ENCODE results near the gene DENND4C.
"Not testable (repeated sequence)": the region's sequence is repeated elsewhere in the genome, so short reads cannot be mapped to it uniquely, and the experiment has no call there.

The DENND4C gene

DNA sequence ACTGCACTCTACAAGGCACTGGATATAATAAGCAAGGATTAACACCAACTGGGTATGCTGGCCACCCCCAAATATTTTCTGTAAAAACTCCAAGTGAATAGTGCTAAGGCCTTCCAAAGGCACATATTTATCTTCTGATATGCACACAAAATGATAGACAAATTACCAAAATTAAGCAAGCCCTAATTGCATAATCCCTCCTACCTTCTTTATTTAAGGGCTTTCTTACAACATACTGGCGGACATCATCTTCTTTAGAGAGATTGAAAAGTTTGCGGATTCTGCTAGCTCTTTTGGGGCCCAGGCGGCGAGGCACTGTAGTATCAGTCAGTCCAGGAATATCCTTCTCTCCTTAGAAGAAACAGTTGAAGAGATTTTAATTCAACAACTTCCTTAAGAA lies 147.7 kb downstream of the DENND4C start:
- DNase-seq, result no peak

DNA sequence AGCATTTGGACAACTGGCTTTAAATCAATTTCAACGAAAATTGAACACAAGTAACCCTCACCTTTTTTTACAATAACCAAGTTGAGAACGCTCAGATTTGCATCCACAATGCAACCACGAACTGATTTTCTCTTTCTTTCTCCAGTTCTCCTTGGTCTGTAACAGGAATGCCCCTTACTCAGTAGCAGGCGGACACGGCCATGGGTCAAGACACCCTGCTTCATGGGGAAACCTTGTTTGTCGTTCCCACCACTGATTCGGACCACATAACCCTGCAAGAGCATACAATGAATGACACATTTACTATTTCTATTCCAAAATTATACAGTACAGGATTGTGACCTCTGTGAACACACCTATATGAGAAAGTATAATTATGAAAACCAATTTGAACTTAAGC lies 148.2 kb downstream of the DENND4C start:
- DNase-seq, result no peak

DNA sequence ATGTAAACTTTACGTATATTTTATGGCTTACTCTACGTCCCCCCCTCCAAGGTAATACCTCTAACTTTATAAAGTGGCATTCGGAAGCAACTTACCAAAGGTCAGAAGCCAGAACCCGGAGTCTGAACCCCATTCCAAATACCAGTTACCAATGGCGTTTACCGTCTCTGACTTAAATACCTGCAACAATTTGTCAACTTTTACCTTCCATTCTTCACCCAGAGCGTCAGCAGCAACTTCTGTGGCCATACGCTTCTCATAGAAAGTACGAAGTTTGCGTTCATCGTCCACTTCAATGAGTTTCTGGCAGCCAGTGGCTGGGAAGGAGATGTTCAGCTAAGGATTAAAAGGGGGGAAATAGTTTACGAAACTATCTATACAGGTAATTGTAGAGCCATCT lies 148.8 kb downstream of the DENND4C start:
- no peak for DNase-seq

DNA sequence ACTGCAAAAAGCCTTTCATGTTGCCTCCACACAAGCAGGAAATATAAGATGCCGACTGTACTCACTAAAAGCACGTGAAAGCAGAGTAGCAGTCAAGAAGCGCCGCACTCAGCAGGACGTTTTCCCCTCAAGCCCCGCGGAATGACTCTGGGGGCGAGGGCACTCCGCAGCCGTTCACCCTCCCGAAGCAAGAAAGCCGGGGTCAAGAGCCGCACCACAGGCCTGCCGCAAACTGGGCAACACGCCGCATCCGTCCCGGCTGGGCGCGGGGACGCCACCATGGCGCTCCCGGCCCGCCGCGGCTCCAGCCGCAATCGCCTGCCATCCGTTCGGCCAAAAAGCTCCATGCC lies 149.2 kb downstream of the DENND4C start:
- peak in 1 of 2 experiments; percentile 36 for DNase-seq

DNA sequence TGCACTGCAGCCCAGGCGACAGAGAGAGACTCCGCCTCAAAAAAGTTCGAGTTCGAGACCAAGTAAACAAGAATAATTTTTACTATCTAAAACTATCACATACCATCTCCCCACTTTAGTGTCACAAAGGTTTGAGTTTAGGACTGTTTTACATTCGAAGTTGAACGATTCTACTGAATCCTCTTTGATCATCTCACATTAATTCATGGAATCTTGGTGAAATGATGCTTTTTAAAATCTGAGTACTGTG lies 150.3 kb downstream of the DENND4C start:
- no peak for DNase-seq

DNA sequence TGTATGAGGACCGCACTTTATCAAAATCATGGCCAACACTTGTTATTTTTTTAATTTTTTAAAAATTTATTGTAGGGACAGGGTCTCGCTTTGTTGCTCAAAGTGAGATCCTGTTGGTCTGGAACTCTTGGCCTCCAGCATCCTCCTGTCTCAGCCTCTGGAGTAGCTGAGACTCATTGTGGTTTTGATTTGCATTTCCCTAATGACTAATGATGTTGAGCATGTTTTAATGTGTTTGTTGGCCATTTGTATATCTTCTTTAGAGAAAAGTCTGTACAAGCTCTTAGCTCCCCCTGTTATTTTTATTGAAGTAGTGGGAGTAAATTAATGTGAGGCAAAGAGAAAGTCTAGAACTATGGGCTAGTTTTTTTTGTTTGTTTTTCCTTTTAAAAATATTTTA lies 151.2 kb downstream of the DENND4C start:
- no peak for DNase-seq

DNA sequence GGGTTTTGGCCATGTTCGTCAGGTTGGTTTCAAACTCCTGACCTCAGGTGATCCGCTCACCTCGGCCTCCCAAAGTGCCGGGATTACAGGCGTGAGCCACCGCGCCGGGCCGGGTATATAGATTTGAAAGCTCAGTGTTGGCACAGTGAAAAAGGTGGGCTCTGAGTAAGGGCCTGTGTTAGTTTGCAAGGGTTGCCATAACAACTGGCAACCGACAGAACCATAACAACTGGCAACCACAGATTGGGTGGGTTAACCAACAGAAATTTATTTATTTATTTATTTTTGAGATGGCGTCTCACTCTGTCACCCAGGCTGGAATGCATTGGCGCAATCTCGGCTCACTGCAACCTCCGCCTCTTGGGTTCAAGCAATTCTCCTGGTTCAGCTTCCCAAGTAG lies 154.7 kb downstream of the DENND4C start:
- not testable (repeated sequence) for DNase-seq

DNA sequence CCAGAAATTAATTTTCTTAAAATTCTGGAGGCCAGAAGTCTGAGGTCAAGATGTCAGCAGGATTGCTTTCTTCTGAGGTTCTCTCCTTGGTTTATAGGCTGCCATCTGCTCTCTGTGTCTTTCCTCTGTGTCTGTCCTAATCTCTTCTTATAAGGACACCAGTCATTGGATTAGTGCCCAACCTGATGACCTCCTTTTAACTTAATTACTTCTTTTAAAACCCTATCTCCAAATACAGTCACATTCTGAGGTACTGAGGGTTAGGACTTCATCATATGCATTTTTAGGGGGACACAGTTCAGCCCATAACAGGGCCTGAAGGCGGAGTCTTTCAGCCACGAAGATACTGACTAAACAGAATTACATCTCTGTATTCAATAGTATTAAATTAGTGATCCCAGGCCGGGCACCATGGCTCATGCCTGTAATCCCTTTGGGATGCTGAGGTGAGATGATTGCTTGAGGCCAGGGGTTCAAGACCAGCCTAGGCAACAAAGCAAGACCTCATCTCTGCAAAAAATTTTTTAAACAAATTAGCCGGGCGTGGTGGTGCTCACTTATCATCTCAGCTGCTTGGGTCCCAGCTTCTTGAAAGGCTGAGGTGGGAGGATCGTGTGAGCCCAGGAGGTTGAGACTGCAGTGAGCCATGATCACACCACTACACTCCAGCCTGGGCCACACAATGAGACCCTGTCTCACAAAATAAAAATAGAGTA lies 155.5 kb downstream of the DENND4C start:
- DNase-seq, result no peak

DNA sequence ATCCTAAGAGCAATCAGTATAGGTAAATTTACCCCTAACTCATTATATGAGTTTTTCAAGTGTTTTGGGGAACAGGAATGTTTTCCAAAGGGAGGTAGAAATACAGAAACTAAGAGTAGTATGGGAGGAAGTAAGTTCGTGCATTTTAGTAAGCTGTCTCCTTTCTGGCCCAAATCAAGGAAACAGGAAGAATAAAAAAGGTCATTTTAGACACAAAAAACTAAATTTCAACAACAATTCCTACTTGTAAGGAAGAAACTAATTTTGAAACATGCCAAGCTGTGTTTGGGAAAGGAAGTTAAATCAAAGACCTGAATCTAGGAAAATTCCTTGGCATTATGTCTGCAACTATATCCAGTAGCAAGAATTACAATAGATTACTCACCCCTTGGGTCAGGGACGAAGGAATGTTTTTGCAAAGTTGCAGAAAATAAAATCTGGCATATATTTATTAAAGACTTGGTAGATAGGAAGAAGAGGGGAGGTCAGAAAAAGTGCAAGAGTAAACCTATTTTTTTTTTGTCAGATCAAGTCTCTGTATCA lies 156.1 kb downstream of the DENND4C start:
- DNase-seq, result no peak

DNA sequence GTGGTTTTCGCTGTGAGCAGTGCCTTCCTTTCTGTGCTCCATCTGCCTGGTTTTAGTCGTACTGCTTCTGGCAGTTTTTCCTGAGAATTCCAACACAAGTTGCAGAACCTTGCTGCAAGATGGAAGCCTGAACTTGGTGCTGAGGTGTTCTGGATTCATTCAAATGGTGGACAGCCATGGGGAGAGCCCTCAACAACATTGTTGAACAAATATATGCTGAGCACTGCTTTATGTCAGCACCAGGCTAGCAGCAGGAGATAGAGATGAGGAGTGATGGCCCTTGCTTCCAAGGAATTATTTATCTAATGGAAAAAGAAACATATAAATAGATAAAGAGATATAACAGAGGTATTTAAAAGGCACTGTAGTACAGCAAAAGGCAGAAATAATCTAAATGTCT lies 156.8 kb downstream of the DENND4C start:
- DNase-seq, result no peak

DNA sequence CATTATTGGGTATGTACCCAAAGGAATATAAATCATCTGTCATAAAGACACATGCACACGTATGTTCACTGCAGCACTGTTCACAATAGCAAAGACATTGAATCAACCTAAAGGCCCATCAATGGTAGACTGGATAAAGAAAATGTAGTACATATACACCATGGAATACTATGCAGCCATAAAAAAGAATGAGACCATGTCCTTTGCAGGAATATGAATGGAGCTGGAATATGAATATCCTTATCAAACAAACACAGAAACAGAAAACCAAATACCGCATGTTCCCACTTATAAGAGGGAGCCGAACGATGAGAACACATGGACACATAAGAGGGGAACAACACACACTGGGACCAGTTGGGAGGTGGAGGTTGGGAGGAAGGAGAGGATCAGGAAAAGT lies 159.0 kb downstream of the DENND4C start:
- not testable (repeated sequence) for DNase-seq

DNA sequence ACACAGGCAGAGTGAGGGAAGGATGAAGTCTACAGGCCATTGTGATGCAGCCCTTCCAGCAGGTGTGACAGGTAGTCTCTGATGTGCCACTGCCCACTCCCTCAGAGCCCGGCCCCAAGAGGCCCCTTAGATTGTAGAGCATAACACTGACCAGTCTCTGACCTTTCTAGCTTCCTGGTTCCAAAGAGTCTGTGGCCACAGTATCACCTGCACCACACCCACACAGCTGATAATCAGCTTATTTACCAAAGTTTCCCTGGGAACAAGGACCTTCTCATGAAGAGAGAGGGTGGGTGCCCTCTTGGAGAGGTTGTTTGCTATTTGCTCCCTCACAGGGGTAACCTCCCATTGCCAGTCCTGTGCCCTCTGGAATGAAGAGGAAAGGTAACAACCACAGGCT lies 167.4 kb downstream of the DENND4C start:
- DNase-seq, result no peak

DNA sequence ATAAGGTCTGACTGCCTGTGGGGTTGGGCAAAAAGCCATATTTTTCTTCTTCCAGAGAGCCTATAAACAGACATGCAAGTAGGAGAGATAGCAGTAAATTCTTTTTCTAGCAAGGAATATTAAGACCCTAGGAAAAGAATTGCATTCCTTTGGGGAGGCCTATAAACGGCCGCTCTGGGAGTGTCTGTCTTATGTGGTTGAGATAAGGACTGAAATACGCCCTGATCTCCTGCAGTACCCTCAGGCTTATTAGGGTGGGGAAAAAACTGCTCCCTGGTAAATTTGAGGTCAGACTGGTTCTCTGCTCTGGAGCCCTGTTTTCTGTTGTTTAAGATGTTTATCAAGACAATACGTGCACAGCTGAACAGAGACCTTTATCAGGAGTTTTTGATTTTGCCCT lies 172.7 kb downstream of the DENND4C start:
- DNase-seq, result not testable (repeated sequence)

DNA sequence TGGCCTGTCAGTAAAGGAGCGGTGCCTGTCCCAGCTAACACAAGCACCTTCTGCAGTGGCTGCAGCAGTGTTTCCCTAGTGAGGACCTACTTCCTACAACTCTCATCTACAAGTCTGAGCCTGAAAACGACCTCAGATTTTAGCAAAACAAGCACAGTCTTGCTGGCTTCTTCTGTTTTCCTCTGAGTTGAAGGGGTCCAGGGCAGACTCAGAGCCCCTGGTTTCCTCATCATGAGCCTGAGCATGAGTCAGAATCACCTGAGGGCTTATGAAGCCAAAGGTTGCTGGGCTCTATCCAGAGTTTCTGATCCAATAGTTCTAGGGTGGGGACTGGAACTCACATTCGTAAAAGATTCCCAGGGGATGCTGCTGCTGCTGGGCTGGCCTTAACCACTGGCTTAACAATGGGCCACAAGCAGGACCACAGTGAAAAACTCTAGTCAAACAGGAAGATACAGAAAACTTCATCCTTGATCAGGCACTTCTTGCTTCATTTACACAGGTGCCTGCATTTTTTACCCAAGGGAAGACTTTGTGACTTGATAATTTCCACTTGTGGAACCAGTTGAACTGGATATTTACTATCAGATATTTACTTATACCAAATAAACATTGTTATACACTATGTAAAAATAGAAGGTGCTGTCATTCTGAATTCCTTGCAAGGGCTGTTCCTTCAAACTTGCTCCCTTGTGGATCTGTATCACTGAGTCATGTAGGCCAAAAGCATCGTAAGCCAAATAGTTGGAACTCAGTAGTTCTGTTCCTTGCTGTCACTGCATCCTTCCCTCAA lies 174.0 kb downstream of the DENND4C start:
- no peak for DNase-seq

DNA sequence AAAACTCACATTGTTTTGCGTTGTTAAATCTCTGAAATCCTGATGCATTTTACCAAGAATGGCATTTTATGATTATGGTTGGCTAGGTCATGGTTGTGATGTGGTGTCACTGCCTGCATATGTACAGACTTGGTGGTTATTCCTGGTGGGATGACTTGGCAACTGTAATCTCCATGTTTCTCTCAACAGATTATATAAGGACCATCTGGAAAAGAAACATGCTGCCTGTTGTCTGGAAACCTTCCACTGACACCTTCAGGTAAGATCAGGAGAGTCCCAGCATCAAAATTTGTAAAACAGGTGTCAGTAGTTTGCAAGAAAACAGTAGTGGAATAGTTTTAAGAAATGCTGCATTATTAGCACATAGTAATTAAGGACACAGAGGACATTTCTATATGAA lies 175.3 kb downstream of the DENND4C start:
- DNase-seq, result no peak

DNA sequence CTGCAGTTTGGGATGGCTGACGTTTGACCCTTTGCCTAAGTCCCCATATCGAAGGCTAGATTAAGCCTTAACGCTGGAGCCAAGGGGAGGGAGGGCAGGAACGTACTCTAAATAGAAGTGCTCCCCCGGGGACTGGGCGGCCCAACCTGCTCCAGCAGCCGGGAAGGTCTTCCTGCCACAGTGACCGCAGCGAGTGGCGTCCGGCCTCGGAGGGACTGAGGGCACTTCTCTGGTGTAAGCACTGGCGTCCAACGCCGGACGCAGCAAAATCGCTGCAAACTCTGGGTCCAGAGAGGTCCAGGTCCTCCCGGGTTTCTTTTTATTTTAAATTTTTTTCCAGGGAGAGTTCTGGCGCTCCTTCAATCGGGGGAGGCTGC lies 177.8 kb downstream of the DENND4C start:
- no peak for DNase-seq

DNA sequence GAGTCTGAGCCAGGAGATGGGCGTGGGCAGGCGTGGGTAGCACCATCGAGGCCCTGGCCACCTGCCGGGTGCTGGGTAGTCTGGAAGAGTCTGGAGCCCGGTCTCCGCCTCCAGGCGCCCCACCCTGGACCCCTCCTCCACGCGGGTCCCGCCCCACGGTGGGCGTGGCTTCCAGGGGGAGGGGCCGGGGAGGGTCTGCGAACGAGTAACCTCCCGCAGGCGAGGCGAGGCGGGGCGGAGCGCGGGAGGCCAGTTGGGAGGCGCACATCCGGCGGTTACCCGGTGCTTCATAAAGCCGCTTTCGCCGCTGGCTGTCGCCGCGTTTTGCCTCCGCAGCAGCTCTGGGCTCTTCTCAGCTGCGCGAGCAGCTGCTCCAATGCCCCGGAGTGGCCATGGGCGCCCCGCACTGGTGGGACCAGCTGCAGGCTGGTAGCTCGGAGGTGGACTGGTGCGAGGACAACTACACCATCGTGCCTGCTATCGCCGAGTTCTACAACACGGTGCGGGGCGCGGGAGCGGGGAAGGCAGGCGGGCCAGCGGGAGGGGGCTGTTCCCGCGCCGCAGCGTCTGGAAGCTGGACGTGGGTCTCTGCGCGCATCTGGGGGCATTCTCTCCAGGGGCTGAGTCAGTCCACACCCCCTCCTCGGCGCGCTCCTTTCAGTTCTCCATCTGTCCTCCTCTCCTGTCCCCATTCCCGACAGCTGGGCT lies 178.4 kb downstream of the DENND4C start, which contains the start of gene ACER2:
Gene ACER2 (plus strand): TSS at position 317 of the 708 bp plus-strand sequence. CDS start 76 bp downstream, at position 393.
- DNase-seq, result peak; percentile 92

DNA sequence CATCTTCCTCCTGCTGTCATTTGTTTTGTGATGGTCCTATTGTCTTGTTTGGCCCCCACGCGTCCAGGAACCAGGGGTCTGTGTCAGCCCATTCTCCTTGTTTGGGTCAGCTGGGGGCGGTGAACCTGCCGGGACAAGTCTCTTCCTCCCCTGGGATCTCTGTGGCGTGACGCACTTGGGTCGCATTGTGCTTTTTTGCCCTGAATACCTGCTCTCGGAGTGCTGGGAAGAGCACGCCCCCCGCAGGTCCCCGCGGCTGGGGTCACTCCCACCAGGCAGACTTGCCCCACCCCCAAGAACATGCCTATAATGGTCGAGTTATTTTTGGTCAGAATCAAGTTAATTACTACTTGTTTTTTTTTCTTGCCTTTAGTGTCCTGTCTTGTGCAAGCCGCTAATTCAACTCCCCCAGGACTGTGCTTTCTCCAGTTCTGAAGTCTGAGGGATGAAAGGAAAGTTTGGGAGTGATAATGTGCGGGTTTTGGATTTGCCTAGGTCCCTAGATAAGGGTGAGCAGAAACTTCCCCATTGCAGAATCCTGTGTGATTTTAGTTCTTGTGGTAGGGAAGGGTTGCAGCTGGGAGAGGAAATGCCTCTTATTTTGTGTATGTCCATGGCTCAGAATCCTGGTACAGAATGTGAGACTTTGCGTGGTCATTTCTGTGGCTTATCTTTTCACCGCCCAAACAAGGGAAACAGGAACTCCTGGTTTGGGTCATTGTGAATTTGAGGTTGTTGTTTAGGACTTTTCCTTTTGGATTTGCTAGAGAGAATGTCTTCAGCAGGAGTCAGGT lies 179.1 kb downstream of the DENND4C start:
- no peak for DNase-seq

DNA sequence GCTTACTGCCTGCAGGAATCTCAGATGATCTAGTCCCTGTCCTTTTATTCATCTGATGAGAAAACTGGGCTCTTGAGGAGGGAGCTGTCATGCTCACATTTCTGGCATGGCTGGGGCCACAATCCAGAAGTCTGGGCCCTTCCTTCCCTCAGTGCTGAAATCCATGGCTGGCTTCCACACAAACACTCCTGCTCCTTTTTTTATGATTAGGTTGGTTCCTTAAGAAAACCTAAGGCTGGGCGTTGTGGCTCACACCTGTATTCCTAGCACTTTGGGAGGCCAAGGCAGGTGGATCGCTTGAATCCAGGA lies 179.7 kb downstream of the DENND4C start:
- DNase-seq, result no peak

DNA sequence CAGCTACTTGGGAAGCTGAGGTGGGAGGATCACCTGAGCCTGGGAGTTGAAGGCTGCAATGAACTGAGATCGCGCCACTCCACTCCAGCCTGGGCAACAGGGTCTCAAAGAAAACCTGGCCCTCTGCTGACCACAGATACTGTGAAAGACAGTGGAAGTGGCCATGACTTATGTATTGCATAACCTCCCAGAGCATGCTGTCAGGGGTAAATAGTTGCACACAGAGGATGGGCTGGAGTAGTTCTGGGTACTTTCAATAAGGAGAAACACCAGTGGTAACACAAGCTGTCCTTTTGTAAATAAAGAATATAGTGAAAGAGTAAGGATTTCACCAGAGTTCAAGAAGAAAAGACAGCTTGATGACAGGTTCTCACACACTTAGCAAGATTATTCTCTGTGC lies 180.1 kb downstream of the DENND4C start:
- DNase-seq, result no peak

DNA sequence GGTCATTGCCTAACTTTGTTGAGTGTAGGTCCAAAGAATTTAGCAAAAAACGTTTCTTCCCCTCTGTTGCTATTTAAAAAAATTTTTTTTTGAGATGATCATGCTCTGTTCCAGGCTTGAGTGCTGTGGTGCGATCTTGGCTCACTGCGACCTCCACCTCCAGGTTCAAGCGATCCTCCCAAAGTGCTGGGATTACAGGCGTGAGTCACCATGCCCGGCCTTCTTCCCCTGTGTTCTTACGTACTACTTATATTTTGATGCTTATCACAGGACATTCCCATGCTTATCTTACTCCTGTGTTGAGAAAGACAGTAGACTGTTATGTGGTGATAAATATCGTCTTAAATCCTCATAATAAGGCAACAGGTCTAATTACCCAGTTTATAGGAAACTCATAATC lies 180.8 kb downstream of the DENND4C start:
- no peak for DNase-seq

DNA sequence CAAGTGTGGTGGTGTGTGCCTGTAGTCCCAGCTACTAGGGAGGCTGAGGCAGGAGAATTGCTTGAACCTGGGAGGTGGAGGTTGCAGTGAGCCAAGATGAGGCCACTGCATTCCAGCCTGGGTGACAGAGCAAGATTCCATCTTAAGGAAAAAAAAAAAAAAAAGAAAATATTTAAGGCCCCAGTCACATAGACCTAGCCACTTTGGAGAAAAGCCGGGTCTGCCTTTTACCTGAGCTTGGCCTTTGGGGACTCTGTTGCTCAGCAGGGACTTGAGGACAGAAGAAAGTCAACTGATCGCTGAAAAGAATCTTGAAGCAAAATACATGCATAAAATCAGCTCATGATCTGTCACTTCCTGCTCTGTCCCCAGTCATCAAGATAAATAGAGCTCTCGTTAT lies 183.0 kb downstream of the DENND4C start:
- DNase-seq, result not testable (repeated sequence)

DNA sequence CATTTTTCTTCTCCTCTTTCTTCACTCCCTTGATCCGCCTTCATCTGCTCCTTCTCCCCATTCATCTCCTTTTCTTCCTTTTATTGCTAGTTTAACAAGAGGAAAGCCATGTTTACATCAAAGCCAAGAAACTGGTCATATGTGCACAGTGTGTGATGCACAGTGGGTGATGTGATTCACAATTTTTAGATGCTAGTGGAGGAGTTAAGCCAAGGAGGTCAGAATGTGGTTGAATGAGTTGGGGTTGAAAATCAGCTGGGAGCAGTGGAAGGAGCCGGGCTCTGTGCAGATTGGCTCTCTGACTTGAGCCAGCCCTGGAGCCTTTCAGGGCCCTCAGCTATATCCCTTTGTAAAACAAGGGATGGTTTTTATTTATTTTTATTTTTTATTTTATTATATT lies 185.7 kb downstream of the DENND4C start:
- DNase-seq, result no peak

Measured in activated CD4-positive, alpha-beta T cell treated with anti-CD3 and anti-CD28 coated beads, Interleukin-2, amount 50 U/mL, for 4 hours (primary cell).